GM18519 (cell line): ENCODE measurements around the gene HBG2.
"Not testable (repeated sequence)": the region's sequence is repeated elsewhere in the genome, so short reads cannot be mapped to it uniquely, and the experiment has no call there.

Experiments
- ATAC-seq: cut with Tn5 transposase; IDR thresholded peaks from one replicate; pipeline ENCODE4 v1.9.1; 2021; ENCODE audit warnings: mild to moderate bottlenecking, moderate library complexity; ENCODE audit not compliant: unreplicated experiment, low FRiP score

HBG2 gene

DNA sequence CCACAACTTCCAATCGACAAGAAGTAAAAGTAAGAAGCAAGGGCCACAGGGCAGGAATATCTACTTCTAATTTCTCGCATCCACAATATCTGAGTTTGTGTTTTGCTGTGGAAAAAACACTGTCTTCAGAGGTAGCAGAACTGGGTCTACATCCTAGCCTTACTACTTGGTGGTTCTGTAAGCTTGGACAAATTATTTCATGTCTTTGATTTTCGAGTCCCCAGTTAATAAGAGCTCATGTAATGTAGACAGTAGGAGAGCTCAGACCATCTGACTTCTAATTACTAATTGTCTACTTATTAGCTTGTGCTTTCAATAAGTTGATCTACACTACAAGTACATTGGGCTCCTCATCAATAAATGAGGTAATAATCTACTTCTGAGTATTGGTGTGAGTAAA, 28.5 kb upstream of the HBG2 start:
- ATAC-seq = no peak

DNA sequence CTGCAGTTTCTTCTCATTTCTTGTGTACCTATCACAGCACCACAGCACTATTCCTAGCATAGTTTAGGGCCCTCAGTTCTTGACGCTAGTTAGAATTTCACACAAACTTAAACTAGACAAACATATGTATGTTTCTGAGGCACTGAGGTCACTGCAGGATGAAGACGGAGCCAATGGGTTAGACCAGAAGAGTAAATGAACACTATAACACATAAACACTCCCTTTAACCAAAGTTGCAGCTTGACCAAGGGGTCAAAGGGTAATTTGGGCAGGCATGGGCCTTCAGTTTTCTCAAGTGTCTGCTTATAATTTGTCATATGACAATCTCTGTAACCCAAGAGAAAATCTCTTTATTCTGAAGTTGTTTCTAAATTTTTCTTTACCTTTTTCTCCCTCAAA, 28.0 kb upstream of the HBG2 start:
- ATAC-seq = no peak

DNA sequence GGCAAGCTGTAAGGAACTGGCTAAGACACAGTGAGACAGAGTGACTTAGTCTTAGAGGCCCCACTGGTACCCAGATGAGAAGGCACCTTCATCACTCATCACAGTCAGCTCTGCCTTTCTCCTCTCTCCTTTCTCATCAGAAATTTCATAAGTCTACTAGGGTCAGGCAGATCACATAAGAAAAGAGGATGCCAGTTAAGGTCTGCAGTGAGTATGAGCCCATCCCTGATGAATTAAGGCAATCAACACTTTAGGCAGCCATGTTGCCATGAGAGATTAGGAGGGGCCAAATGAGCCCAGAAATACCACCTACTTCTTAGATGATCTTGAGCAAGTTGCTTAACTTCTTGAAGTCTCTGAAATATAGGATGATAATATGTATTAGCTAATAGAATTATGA, 27.0 kb upstream of the HBG2 start:
- ATAC-seq = no peak

DNA sequence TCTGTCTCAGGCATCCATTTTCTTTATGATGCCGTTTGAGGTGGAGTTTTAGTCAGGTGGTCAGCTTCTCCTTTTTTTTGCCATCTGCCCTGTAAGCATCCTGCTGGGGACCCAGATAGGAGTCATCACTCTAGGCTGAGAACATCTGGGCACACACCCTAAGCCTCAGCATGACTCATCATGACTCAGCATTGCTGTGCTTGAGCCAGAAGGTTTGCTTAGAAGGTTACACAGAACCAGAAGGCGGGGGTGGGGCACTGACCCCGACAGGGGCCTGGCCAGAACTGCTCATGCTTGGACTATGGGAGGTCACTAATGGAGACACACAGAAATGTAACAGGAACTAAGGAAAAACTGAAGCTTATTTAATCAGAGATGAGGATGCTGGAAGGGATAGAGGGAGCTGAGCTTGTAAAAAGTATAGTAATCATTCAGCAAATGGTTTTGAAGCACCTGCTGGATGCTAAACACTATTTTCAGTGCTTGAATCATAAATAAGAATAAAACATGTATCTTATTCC, 26.1 kb upstream of the HBG2 start:
- ATAC-seq = peak; percentile 93

DNA sequence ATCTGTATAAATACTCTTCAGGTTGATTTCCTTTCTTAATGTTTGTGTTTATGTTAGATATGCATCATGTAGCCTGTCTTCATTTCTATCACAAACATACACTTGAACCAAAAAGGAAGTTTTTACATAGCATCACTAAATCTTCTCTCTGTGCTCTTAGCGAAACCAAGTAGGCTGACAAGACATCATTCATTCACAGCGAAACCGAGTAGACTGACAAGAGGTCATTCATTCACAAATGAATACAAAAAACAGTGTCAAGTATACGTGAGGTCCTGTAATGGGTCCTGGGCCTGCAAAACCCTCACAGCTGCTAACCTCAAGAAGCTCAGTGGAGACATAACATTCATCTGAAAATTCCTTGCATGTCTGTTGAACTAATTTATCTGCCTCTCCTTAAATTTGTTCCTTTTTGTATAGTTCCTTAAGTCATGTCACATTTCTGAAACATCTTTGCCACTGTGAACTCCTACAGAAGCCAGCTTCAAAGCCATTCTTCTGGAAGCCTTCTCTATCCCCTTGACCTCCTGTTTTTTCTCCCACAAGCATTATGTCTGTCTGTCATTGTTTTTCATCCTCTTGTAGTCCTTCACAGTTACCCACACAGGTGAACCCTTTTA, 25.0 kb upstream of the HBG2 start:
- ATAC-seq = no peak

DNA sequence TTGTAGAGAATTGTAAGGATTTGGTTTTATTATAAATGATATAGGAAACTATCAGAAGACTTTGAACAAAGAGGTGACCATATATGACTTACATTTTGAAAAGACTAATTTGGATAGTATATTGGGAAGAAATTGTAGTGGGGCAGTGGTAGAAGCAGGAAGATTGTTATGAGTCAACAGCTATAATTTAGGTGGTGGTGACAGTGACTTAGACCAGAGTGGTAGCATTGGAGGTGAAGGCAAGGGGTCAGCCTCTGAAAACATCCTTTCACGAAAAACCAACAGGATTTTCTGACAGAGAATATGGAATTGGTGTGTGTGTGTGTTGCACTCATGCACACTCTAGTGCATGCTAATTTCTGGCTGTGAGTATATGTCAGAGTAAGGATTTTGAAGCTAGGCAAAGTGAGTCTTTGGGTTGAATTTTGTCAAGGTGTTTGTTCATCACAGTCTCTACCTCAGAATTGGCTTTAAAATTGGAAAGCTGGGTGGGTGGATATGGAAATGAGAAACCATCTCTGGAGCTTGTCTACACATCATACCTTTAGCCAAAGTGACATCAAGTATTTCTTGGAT, 23.3 kb upstream of the HBG2 start:
- peak; percentile 40 for ATAC-seq

DNA sequence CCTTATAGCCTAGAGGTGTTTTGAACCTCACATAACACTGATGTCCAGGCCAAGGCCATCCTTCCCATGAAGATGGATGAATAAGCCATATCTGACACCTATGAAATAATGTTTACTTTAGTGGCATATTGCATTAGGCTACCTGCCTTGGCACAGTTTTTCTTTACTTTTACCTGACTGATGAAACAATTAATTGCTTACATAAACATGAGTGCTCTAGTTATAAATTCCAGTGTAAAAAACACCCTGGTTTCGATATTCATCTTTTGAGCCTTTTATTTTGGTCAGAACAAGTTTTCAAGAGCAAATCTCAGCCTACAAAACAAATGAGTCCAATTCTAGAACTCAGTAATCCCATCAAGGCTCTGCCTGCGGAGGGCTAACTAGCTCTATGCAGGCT, 22.1 kb upstream of the HBG2 start:
- ATAC-seq = no peak

DNA sequence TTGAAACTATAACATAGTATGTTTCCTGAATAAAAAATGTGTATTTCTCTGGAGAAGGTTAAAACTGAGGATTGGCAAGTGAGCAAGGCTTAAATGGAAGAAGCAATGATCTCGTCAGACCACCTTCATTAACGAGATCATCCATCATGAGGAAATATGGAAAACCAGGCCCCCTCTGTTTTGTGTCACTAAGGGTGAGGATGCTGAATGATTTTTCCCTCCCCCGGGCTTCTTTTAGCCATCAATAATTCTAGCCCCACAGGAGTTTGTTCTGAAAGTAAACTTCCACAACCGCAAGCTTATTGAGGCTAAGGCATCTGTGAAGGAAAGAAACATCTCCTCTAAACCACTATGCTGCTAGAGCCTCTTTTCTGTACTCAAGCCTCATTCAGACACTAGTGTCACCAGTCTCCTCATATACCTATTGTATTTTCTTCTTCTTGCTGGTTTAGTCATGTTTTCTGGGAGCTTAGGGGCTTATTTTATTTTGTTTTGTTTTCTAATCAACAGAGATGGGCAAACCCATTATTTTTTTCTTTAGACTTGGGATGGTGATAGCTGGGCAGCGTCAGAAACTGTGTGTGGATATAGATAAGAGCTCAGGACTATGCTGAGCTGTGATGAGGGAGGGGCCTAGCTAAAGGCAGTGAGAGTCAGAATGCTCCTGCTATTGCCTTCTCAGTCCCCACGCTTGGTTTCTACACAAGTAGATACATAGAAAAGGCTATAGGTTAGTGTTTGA, 21.0 kb upstream of the HBG2 start:
- no peak for ATAC-seq

DNA sequence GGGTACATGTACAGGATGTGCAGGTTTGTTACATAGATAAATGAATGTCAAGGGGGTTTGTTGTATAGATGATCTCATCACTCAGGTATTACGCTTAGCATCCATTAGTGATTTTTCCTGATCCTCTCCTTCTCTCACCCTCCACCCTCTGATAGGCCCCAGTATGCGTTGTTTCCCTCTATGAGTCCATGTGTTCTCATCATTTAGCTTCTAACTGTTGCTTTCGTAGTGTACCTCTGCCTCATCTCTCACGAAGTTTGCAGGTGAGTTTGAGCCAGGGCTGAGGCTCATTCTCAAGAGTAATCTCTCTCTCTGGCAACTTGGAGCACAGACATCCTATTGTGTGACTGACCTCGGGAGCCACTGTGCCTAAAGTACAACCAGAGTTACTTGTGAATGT, 19.8 kb upstream of the HBG2 start:
- no peak for ATAC-seq

DNA sequence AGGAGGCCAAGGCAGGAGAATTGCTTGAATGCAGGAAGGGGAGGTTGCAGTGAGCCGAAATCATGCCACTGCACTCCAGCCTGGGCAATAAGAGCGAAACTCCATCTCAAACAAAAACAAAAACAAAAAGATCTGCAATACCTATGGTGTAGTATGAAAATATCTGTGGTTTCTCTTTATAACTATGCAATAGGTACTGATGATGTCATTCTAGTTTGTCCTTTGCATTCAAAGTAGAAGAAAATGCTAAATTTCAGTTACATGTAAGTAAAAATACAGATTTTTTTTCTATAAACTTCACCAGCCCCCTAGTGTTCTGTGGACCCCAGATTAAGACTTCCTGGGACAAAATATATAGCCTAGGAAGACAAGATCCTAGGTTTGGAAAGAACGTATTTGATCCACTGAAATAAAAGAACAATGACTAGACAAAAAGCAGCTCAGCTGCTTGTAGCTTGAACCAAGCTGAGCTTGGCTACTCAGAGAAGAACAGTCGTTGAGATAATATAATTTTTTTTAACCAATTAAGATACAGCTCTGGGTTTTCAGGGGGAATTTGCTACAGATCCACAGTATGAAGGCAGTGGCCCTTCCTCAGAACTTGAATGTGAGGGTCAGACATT, 17.9 kb upstream of the HBG2 start:
- ATAC-seq = no peak

DNA sequence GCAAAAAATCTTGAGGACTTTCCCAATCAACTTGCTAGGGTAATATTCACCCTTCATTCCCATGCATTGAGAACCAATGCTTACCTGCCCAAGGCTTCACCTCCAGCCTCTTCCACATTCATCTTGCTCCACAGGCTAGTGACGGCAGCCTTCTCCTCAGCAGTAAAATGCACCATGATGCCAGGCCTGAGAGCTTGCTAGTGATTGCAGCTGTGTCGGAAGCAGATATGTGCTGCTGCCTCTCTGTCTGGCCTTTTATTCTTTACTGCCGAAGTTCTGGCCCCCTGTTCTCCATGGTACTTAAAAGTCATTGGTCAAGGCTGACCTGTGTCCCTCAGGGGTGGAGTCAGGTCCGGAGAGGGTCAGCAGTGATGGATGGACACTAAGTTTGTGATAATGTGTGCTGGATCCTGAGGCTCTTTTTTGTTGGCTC, 15.2 kb upstream of the HBG2 start, which contains the start of gene HBE1:
HBE1 (minus strand) TSS at position 231 of the 433 bp plus-strand sequence; CDS start at position 176, 55 bp downstream.
- ATAC-seq = no peak

DNA sequence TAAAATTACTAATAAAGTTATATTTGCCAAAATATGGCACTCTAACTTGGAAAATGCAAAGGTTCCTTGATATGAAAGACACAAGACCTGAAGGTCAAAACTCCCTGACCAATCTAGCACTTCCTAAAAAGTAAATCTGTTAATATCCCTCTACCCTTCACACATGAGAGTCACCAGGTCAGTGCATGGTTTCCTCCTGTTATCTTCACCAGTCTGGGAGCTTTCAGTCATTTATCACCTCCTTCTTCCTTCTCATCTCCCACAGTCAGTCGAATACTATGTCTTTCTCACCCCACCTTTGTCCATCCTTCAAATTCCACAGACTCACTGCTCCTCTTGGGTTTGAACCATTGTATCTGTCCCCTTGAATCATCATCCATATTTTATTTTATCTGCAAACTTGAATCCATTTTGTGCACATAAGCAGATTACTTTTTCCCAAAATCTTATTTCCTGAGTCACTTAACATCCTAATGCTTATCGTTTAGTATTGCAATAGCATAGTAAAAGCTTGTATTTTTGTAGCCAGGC, 12.5 kb upstream of the HBG2 start:
- no peak for ATAC-seq

DNA sequence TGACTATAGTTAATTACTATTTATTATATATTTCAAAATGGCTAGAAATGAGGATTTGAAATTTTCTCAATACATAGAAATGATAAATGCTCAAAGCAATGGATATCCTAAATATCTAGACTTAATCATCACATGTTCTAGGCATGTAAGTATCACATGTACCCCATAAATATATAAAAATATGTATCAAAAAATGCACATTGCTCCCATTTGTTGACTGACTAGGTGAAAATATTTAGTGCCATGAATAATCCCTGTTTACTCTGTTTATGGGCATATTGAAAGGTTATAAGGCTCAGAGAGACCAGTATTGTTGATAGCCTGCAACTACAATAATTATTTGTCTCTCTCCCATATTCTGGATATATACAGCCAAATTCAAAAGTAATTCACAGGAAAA, 12.0 kb upstream of the HBG2 start:
- ATAC-seq = no peak

DNA sequence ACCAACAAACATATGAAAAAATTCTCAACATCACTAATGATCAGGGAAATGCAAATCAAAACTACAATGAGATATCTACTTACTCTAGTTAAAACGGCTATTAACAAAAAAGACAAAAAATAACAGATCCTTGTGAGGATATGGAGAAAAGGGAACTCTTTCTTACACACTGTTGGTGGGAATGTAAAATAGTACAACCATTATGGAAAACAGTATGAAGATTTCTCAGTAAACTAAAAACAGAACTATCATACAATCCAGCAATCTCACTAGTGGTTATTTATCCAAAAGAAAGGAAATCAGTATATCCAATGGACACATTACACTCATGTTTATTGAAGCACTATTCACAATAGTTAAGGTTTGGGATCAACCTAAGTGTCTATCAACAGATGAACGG, 11.3 kb upstream of the HBG2 start:
- no peak for ATAC-seq

DNA sequence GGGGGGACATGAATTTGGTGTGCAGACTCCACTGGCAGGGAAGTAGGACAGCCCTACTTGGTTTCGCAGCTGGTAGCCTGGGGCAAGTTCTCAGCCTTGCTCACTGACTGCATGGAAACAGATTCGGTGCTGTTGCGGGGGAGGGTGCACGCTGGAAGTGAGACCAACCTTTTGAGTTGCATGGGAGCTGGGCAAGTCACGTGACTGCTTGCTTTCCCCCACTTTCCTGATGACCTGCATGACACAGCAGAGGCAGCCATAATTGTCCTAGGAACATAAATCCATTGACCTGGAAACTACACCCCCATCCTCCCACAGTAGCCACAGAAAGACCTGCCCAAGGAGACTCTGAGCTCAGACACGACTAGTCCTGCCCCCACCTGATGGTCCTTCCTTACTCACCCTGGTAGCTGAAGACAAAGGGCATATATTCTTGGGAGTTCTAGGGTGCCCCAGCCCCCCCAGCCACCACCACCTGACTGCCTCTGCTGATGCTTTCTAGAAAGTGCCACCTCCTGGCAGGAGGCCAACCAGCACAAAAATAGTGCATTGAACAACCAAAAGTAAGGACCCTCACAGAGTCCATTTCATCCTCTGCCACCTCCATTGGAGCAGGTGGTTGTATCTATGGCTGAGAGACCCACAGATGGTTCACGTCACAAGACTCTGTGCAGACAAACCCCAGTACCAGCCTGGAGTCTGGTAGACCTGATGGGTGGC, 4.1 kb upstream of the HBG2 start:
- no peak for ATAC-seq

DNA sequence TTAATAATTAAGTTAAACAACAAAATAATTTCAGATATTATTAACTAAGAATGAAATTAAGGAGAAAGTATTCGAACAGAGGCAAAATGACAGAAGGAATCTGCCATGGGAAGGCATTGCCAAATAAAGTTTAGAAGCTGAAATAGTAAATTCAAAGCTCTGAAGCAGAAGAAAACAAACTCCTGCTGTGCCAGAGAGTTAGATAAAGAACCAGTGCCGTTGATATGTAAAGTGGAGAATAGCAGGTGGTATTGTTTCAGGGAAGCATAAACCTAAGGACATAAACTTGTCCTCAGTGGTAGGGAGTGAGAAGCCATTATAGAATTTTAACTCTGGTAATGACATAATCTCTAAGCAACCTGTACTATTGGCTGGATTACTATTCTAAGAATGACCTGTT, 2.7 kb upstream of the HBG2 start:
- no peak for ATAC-seq

DNA sequence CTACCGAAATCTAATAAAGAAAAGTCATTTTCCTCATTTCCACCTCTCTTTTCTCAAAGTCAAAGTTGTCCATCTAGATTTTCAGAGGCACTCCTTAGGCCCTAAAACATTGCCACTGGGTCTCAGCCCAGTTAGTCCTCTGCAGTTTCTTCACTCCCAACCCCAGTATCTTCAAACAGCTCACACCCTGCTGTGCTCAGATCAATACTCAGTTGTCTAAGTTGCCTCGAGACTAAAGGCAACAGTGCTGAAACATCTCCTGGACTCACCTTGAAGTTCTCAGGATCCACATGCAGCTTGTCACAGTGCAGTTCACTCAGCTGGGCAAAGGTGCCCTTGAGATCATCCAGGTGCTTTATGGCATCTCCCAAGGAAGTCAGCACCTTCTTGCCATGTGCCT, 558 bp downstream of the HBG2 start:
- not testable (repeated sequence) for ATAC-seq

DNA sequence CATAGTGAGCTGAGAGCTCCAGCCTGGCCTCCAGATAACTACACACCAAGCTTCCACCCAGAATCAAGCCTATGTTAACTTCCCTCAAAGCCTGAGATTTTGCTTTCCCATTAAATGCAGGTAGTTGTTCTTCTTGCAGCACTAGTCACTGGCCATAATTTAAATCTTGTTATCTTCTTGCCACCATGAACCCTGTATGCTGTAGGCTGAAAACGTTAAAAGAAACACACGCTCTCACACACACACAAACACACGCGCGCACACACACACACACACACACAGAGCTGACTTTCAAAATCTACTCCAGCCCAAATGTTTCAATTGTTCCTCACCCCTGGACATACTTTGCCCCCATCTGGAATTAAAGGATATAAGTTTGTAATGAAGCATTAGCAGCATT, 1.1 kb downstream of the HBG2 start:
- not testable (repeated sequence) for ATAC-seq

DNA sequence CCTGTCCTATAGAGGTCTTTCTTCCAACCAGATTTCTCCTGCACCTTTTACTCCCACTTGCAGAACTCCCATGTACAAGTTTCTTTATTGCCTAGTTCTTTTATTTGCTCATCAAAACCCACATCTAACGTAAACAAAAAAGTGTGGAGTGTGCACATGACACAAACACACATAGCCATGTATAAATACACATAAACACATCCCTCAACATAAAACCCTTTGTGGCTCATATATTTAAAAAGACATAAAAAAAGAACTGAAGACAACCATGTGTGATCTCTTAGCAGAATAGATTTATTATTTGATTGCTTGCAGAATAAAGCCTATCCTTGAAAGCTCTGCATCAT, 1.7 kb downstream of the HBG2 start:
- no peak for ATAC-seq

DNA sequence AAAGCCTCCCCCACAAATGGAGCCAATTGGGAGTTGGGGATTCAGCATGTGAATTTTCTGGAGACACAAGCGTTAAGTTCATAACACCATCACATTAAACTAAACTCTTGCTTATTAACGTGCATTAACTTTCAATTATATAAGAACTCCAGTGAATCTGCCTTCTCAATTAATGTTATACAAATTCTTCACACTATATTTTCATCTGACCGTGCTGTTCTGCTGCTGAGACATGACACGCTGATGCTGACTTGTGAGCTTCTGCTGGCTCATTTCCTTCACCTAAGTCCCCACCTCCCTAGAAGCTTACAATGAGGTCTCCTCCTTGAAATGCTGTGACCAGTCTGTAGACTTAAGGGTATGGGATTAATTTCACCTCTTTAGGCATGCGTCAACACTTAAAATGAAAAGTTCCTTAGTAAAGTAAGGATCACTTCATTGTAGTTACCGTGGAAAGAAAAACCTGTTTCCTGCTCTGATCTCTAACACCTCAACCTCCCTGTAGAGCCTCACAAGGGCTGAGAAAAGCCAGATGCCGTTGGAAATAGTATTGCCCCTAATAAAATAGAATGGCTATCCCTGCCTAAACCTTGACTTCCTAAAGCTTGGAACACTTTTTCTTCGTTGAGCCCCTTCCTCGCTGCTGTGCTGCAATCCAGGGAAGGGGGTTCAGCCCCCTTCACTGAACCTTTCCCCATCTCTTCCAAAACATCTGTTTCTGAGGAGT, 2.2 kb downstream of the HBG2 start:
- ATAC-seq = no peak
